HL-60/S4 (cell line): ENCODE data around the gene SNRPE.

ENCODE experiments used
- in situ Hi-C: fragments of 300-500 bp; cut with MboI; formaldehyde crosslinking; loops from 2 replicates; pipeline ENCODE4 v1.14.3; 2022; ENCODE audit warnings: low sequenced_read_pairs

The SNRPE gene

GRCh38 chr1:203878422-203878821, 17.0 kb downstream of the SNRPE start:
- in situ Hi-C loops = no loop called here

DNA sequence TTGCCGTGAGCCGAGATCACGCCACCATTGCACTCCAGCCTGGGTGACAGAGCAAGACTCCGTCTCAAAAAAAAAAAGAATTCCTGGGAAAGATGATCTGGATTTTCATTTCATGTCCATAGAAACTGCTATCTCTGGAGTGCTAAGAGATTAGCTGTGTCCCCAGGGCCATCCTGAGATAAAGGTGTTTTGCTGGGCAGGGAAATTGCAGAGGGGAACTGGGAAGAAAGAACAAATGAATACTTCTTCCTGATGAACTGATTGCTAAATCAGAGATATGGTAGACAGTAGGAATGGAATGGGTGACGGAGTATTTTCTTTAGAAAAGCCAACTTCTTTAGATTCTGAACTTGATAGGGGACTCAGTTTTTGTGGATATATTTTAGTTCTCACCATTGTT, 19.2 kb downstream of the SNRPE start:
- in situ Hi-C loops = no loop called here

DNA sequence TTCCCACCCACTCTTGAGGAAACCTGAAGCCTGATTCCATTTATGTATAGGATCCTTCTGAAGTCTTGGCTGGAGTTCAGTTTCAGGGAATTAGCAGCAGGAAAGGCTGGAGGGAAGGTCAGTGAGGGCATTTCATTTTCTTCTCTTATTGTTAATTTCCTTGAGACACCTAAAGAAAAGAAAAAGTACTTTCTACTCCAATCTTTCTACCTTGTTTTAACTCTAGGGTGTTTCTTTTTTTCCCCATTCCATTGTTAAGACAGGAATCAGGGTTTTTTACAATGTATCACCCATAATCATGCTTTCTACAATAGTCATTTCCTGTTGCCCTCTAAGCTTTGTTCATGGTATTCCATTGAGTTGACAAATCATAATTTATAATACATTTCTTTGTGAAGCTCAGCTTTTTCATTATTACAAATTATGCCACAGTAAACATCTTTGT, 27.4 kb downstream of the SNRPE start:
- in situ Hi-C loops = no loop called here

DNA sequence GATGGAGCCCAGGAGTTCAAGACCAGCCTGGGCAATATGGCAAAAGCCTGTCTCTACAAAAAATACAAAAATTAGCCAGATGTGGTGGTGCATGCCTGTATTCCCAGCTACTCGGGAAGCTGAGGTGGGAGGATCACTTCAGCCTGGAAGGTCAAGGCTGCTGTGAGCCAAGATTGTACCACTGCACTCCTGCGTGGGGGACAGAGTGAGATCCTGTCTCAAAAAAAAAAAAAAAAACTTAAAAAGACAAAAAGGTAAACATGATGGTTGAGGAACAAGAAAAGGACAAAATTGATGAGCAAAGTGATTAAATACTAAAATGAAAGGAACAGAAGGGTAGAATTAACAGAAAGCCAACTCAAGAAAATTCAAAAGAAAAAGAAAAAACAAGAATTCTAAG, 30.6 kb downstream of the SNRPE start:
- in situ Hi-C loops = no loop called here

GRCh38 chr1:203898458-203899352, 37.3 kb downstream of the SNRPE start:
- in situ Hi-C loops = no loop called here

DNA sequence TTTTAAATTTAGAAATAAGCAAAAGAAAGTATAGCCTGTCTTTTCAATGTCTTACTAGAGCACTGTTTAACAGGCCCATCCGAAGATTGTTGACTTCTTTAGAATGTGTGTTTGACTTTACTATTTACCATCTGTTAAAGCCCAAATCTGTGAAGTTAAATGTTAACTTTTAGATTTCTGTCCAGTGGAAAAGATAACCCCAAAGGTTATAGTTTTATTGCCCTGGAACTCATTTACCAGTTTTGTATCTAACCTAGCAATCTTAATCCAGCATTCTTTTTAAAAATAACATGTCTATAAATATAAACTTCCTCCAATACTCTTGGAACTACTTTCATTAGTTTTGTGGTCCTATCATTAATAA, 37.9 kb downstream of the SNRPE start:
- in situ Hi-C loops = no loop called here

DNA sequence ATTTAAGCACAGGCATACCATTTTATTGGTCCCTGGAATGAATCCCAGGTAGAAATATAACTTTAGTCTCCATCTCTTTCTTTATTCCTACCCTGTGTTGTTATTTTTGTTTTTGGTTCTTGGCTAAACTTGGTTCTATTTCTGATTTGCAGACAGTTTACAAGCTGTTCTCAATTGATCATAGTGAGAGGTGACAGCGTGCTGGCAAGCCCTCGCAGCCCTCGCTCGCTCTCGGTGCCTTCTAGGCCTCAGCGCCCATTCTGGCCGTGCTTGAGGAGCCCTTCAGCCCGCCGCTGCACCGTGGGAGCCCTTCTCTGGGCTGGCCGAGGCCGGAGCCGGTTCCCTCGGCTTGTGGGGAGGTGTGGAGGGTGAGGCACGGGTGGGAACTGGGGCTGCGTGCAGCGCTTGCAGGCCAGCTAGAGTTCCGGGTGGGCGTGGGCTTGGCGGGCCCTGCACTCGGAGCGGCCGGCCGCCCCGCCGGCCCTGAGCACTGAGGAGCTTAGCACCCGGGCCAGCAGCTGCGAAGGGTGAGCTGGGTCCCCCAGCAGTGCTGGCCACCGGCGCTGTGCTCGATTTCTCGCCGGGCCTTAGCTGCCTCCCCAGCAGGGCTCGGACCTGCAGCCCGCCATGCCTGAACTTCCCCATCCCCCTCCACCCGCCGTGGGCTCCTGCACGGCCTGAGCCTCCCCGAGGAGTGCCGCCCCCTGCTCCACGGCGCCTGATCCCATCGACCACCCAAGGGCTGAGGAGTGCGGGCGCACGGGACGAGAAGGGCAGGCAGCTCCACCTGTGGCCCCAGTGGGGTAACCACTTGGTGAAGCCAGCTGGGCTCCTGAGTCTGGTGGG, 38.7 kb downstream of the SNRPE start:
- in situ Hi-C loops = no loop called here

DNA sequence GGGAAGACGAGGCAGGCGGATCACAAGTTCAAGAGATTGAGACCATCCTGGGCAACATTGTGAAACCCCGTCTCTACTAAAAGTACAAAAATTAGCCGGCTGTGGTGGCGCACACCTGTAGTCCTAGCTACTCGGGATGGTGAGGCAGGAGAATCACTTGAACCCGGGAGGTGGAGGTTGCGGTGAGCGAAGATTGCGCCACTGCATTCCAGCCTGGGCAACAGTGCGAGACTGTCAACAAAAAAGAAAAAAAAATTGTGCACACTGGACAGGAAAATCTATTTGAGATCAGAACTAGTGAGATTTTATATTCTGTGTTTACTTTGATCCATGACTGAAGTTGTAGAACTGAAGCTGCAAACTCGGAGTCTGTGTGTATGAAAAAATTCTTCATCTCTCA, 40.2 kb downstream of the SNRPE start:
- in situ Hi-C loops = no loop called here

- in situ Hi-C loops = no loop called here
Measured at GRCh38 chr1:203905275-203905674, 43.9 kb downstream of the SNRPE start.

GRCh38 chr1:203906932-203907331, 45.5 kb downstream of the SNRPE start:
- in situ Hi-C loops = no loop called here

DNA sequence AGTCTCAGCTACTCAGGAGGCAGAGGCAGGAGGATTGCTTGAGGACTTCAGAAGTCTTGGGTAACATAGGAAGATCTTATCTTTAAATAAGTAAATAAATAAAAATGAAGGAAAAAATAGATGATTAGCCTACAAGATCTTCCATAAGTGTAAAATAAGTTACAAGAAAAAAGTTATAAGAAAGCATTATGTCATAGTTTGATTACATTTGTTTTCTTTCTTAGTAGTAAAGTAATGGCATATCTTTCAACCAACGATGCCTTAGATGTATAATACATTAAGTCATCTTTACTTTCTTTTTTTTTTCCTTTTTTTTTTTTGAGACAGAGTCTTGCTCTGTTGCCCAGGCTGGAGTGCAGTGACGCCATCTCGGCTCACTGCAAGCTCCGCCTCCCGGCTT, 46.5 kb downstream of the SNRPE start:
- in situ Hi-C loops = no loop called here

DNA sequence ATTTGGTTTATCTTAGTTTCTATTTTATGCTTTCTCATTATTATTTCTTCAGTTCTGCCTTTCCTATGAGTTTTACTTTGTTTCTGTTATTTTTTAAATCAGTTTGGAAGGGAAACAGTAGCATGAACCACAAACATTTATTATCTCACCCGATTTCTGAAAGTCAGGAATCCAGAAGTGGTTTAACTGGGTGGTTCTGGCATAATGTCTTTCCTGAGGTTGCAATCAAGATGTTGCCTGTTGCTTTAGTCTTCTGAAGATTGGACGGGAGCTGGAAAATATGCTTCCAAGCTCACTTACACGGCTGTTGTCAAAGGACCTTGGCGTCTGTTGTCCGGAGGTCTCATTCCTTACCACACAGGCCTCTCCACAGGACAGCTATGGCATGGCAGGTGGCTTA, 50.4 kb downstream of the SNRPE start:
- in situ Hi-C loops = no loop called here

DNA sequence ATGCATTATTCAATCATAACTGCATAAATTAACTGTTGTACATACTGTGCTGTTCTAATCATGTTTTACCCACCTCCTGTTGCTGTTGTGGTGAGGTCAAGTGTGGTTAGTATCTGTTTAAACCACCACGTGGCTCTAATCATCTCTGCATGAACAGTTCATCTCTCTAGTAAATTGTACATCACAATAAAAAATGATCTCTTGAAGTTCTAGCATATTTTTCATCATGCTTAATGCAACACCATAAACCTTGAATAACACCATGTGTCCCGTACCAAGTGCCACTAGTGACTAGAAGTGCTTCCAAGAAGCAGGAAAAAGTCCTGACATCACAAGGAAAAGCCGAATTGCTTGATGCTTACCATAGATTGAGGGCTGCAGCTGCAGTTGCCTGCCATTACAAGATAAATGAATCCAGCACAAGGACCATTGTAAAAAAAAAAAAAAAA, 51.7 kb downstream of the SNRPE start:
- in situ Hi-C loops = no loop called here

DNA sequence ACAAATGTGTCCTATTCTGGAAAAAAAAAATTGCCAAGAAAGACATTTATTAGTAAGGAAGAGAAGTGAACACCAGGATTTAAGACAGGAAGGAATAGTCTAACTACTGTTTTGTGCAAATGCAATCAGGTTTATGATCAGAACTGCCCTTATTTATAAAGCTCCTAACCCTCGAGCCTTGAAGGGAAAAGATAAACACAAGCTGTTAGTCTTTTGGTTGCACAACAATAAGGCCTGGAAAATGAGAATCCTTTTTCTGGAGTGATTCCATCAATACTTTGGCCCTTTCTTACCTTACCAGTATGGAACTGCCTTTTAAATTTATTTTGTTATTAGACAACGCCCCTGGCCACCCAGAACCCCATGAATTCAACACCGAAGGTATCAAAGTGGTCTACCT, 52.9 kb downstream of the SNRPE start:
- in situ Hi-C loops = no loop called here

DNA sequence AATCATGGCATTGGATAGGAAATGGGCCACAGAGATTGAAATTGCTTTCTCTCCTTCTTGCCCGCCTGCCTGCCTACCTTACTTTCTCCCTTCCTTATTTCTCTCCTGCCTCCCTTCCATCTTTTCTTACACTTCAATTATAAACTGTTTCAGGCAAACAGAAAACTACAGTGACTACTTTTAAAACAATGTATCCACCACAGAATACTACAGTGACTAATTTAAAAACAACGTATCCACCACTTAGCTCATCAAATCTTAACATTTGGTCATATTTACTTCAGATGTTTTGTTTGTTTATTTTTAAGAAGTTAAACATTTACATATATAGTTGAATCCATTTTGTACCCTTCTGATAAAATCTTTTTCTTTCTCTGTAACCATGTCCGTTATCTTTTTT, 54.4 kb downstream of the SNRPE start:
- in situ Hi-C loops = no loop called here

- in situ Hi-C loops = no loop called here
Measured at GRCh38 chr1:203916756-203917155, 55.4 kb downstream of the SNRPE start.
